Tibial artery (tissue), 4 donors: ENCODE measurements around the gene ESRRA.

ENCODE experiments used
- DNase-seq, 2 donors: peaks; one replicate each; pipeline ENCODE4 v3.0.0-alpha.2; 2019
- H3K27ac ChIP-seq, 2 donors: fragments of 200-600 bp; sonication (generic) in 1 of 2; 1 replicate in 1 of 2; 2 replicates in 1 of 2; pipeline ENCODE4 v1.5.1; 2018 to 2019; ENCODE audit warnings: mild to moderate bottlenecking in 1 of 2
- H3K27me3 ChIP-seq, 2 donors: fragments of 200-600 bp; sonication (generic) in 1 of 2; one replicate each; pipeline versions ENCODE4 v1.5.1 to v1.6.0; 2016 to 2019
- H3K36me3 ChIP-seq, 3 donors: fragments of 200-600 bp; sonication (generic) in 2 of 3; one replicate each; pipeline ENCODE4 v1.5.1; 2016 to 2019; ENCODE audit warnings: mild to moderate bottlenecking in 2 of 3
- H3K4me1 ChIP-seq, 4 donors: fragments of 200-600 bp; sonication (generic) in 2 of 4; 1 replicate in 3 of 4; 2 replicates in 1 of 4; pipeline ENCODE4 v1.5.1; 2016 to 2019
- H3K4me3 ChIP-seq, 2 donors: fragments of 200-600 bp; sonication (generic) in 1 of 2; 1 replicate in 1 of 2; 2 replicates in 1 of 2; pipeline ENCODE4 v1.5.1; 2018 to 2019; ENCODE audit warnings: mild to moderate bottlenecking in 2 of 2
- H3K9me3 ChIP-seq, 3 donors: fragments of 200-600 bp; sonication (generic) in 1 of 3; one replicate each; pipeline ENCODE4 v1.5.1; 2016 to 2019
- CTCF ChIP-seq, 2 experiments: fragments of 200-600 bp in 1 of 2; fragments of 450-650 bp in 1 of 2; IDR thresholded peaks; one replicate each; pipeline ENCODE4 v1.5.1; 2017 to 2019; ENCODE audit warnings: antibody characterized with exemption in 2 of 2, mild to moderate bottlenecking in 1 of 2, moderate library complexity in 1 of 2
- intact Hi-C: fragments of 100-400 bp; cut with DNase I; formaldehyde crosslinking; loops from one replicate; pipeline ENCODE4 v1.15.0; 2023; ENCODE audit warnings: low total_unique reads

ESRRA gene

GRCh38 chr11:64296830-64297698 lies 8.3 kb upstream of the ESRRA start:
- peaks cover 4 to 86% of the 10 kb centered on the region in 2 donors for H3K27me3 ChIP-seq
- no peaks in the 10 kb centered on the region for H3K36me3 ChIP-seq
- peaks cover 0 to 37% (median 31%) of the 10 kb centered on the region in 4 donors for H3K4me1 ChIP-seq
- no peak for TF ChIP-seq CTCF (IDR thresholded peaks at IDR 0.05)
- H3K4me3 ChIP-seq = no peak overlapping the region
- intact Hi-C loops = no loop called here
- DNase-seq = no peak
- H3K9me3 ChIP-seq = no peaks in the 10 kb centered on the region
- no peak overlapping the region for H3K27ac ChIP-seq

- H3K27ac ChIP-seq = no peak overlapping the region
- peaks cover 0 to 30% (median 24%) of the 10 kb centered on the region in 4 donors for H3K4me1 ChIP-seq
- intact Hi-C loops = no loop called here
- peaks cover 3 to 80% of the 10 kb centered on the region in 2 donors for H3K27me3 ChIP-seq
- no peaks in the 10 kb centered on the region for H3K9me3 ChIP-seq
- no peak for TF ChIP-seq CTCF (IDR thresholded peaks at IDR 0.05)
- no peak overlapping the region for H3K4me3 ChIP-seq
- H3K36me3 ChIP-seq = no peaks in the 10 kb centered on the region
- DNase-seq = no peak
Observed at GRCh38 chr11:64297699-64298358, 7.5 kb upstream of the ESRRA start.

GRCh38 chr11:64298966-64299846 lies 6.1 kb upstream of the ESRRA start:
- TF ChIP-seq CTCF (IDR thresholded peaks at IDR 0.05) = no peak
- H3K4me3 ChIP-seq = peak overlapping the region; percentile 43 to 53
- DNase-seq = peak; percentile 70 to 89

GRCh38 chr11:64299847-64300648 lies 5.3 kb upstream of the ESRRA start, which contains the start of gene CATSPERZ:
CATSPERZ (plus strand) TSS chr11:64300358; CDS start chr11:64300411, 53 bp downstream.
- H3K27me3 ChIP-seq = peaks cover 0 to 69% of the 10 kb centered on the region in 2 donors
- TF ChIP-seq CTCF (IDR thresholded peaks at IDR 0.05) = no peak
- H3K27ac ChIP-seq = peak within 1 kb of the TSS; percentile 3 to 60
- intact Hi-C loops = loop anchor here (2.0 kb wide), 1 partner anchor 95 kb away; no protein-coding TSS in a partner anchor
- peaks cover 0 to 38% (median 28%) of the 10 kb centered on the region in 4 donors for H3K4me1 ChIP-seq
- peak within 1 kb of the TSS; percentile 43 to 53 for H3K4me3 ChIP-seq
- H3K9me3 ChIP-seq = no peaks in the 10 kb centered on the region
- no peak for DNase-seq
- no peaks in the 10 kb centered on the region for H3K36me3 ChIP-seq

More at GRCh38 chr11:64298966-64299846, 6.1 kb upstream of the ESRRA start:
- no peaks in the 10 kb centered on the region for H3K36me3 ChIP-seq
- peak overlapping the region; percentile 3 to 60 for H3K27ac ChIP-seq
- H3K27me3 ChIP-seq = peaks cover 0 to 76% of the 10 kb centered on the region in 2 donors
- H3K4me1 ChIP-seq = peaks cover 0 to 35% (median 26%) of the 10 kb centered on the region in 4 donors
- H3K9me3 ChIP-seq = no peaks in the 10 kb centered on the region
- intact Hi-C loops = no loop called here
